ENCODE measurements around the gene RRH. TPM values are rescaled to one million over a fixed set of nuclear protein-coding genes. Genes with fewer than 3 reads are reported as not detected.
"Not testable (repeated sequence)": the region's sequence is repeated elsewhere in the genome, so short reads cannot be mapped to it uniquely, and the experiment has no call there.

Gene RRH, protein sequence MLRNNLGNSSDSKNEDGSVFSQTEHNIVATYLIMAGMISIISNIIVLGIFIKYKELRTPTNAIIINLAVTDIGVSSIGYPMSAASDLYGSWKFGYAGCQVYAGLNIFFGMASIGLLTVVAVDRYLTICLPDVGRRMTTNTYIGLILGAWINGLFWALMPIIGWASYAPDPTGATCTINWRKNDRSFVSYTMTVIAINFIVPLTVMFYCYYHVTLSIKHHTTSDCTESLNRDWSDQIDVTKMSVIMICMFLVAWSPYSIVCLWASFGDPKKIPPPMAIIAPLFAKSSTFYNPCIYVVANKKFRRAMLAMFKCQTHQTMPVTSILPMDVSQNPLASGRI
- total RNA-seq (0.27 TPM), polyA plus RNA-seq (not detected)

DNA sequence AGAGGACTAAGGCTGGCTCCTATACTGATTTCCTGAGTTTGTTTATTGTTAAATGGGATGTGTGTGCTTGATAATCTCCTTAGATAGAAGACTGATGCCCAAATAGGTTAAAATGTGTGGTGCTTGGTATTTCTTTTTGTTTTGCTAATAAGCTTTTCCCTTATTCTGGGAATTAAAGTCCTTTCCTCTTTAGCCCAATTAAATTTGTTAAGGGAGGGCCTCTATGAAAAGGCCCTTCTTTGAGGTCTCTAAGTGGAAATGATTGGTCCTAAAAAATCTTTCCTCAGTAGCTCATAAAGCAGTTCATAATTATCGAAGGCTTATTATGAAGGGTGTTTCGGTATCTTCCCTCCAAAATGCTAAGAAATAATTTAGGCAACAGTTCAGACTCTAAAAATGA, at the start of gene RRH:
TSS of gene RRH (plus strand) at position 301 of the 400 bp plus-strand sequence. CDS start at position 357, 56 bp downstream.
- peaks cover 0 to 6% (median 0%) of the 10 kb centered on the region in 4 donors for H3K4me1 Mint-ChIP-seq
- no peaks in the 10 kb centered on the region for H3K4me1 ChIP-seq (ENCODE audit: control insufficient read depth, insufficient read depth, low read length, poor library complexity, severe bottlenecking)
- peaks cover 14% of the 10 kb centered on the region for H3K36me3 Mint-ChIP-seq
- no peaks in the 10 kb centered on the region for H3K9me3 ChIP-seq (ENCODE audit: control insufficient read depth in 2 of 2, low read length in 2 of 2)
- H3K27me3 Mint-ChIP-seq = no peaks in the 10 kb centered on the region
- H3K4me3 ChIP-seq (ENCODE audit: low read depth, low read length) = no peak within 1 kb of the TSS
- ATAC-seq (ENCODE audit: low read depth in 2 of 2) (no peak), DNase-seq (no peak)
- H3K36me3 ChIP-seq (ENCODE audit: control insufficient read depth, insufficient read depth, low read length) = peaks cover 23% of the 10 kb centered on the region
- H3K27me3 ChIP-seq (ENCODE audit: control insufficient read depth, insufficient read depth, low read length) = no peaks in the 10 kb centered on the region
- no peak within 1 kb of the TSS for H3K4me3 Mint-ChIP-seq
- H3K9me3 Mint-ChIP-seq = no peaks in the 10 kb centered on the region
- no peak within 1 kb of the TSS for H3K27ac Mint-ChIP-seq
- H3K27ac ChIP-seq (ENCODE audit: insufficient read depth, low read length, poor library complexity, severe bottlenecking) = no peak within 1 kb of the TSS

DNA sequence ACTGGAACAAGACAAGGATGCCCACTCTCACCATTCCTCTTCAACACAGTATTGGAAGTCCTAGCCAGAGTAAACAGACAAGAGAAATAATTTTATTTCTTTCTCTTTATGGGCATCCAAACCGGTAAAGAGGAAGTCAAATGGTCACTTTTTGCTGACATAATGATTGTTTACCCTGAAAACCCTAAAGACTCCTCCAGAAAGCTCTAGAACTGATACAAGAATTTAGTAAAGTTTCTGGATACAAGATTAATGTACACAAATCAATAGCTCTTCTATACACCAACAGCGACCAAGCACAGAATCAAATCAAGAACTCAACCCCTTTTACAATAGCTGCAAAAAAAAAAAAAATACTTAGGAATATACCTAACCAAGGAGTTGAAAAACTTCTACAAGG, 45.7 kb upstream of the RRH start:
- not testable (repeated sequence) for H3K4me1 Mint-ChIP-seq; H3K27ac Mint-ChIP-seq; H3K27me3 ChIP-seq (ENCODE audit: control insufficient read depth, insufficient read depth, low read length); ATAC-seq (ENCODE audit: low read depth in 2 of 2); H3K4me1 ChIP-seq (ENCODE audit: control insufficient read depth, insufficient read depth, low read length, poor library complexity, severe bottlenecking); H3K9me3 ChIP-seq (ENCODE audit: control insufficient read depth in 2 of 2, low read length in 2 of 2); DNase-seq; H3K4me3 ChIP-seq (ENCODE audit: low read depth, low read length); H3K36me3 ChIP-seq (ENCODE audit: control insufficient read depth, insufficient read depth, low read length); H3K9me3 Mint-ChIP-seq; H3K27ac ChIP-seq (ENCODE audit: insufficient read depth, low read length, poor library complexity, severe bottlenecking); H3K36me3 Mint-ChIP-seq; H3K4me3 Mint-ChIP-seq
- H3K27me3 Mint-ChIP-seq = peaks cover 23% of the 10 kb centered on the region

DNA sequence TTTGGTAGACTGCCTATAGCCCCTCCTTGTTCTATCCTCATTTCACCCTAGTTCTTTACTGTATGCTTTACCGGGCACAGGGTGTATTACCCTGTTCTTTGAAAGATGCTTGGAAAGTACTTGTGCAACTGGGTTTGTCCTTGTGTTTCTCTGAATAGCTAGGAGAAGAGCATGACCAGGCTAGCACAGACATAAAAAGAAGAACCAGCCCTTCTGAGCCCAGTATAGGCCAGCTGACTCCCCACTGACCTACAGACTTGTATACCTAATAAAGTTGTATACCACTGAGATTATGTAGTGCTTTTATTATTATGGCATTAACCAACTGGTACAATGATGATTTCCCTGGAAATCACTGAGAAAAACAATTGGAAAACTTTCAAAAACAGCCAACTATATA, 40.9 kb upstream of the RRH start:
- Histone ChIP-seq H3K27me3 (ENCODE audit: control insufficient read depth, insufficient read depth, low read length) (peaks cover 13% of the 10 kb centered on the region), H3K36me3 (ENCODE audit: control insufficient read depth, insufficient read depth, low read length) (no peaks in the 10 kb centered on the region), H3K4me1 (ENCODE audit: control insufficient read depth, insufficient read depth, low read length, poor library complexity, severe bottlenecking) (no peaks in the 10 kb centered on the region), H3K4me3 (ENCODE audit: low read depth, low read length) (no peak overlapping the region), H3K27ac (ENCODE audit: insufficient read depth, low read length, poor library complexity, severe bottlenecking) (no peak overlapping the region), H3K9me3 (ENCODE audit: control insufficient read depth in 2 of 2, low read length in 2 of 2) (peaks cover 0 to 6% of the 10 kb centered on the region in 2 experiments)
- H3K4me1 Mint-ChIP-seq = no peaks in the 10 kb centered on the region
- H3K27me3 Mint-ChIP-seq = peaks cover 44% of the 10 kb centered on the region
- no peak overlapping the region for H3K4me3 Mint-ChIP-seq
- DNase-seq (no peak), ATAC-seq (ENCODE audit: low read depth in 2 of 2) (no peak)
- H3K36me3 Mint-ChIP-seq = no peaks in the 10 kb centered on the region
- no peak overlapping the region for H3K27ac Mint-ChIP-seq
- peaks cover 0 to 16% (median 7%) of the 10 kb centered on the region in 7 donors for H3K9me3 Mint-ChIP-seq

DNA sequence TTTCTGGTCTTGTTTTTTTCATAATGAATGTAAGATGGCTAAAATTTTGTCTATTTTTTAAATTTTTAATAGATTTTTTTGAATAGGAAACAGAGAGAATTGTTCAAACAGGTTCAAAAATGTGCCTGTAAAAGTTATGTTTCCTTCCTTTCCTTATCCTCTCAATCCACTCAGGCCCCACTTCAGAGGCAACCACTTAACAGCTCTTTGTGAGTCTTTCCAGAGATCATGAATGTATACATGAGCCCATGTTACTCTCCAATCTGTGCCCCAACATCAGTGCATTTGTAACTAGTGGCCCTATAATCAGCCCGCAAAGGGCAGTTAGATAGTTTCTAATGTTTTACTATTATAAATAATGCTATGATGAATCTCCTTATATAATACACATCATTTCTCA, 40.0 kb upstream of the RRH start:
- no peak overlapping the region for H3K27ac ChIP-seq (ENCODE audit: insufficient read depth, low read length, poor library complexity, severe bottlenecking)
- H3K9me3 ChIP-seq (ENCODE audit: control insufficient read depth in 2 of 2, low read length in 2 of 2) = peaks cover 0 to 6% of the 10 kb centered on the region in 2 experiments
- Mint-ChIP-seq H3K27me3 (peaks cover 50% of the 10 kb centered on the region), H3K4me3 (no peak overlapping the region), H3K27ac (no peak overlapping the region), H3K9me3 (peaks cover 0 to 16% (median 7%) of the 10 kb centered on the region in 7 donors), H3K36me3 (no peaks in the 10 kb centered on the region), H3K4me1 (no peaks in the 10 kb centered on the region)
- H3K4me3 ChIP-seq (ENCODE audit: low read depth, low read length) = no peak overlapping the region
- H3K36me3 ChIP-seq (ENCODE audit: control insufficient read depth, insufficient read depth, low read length) = no peaks in the 10 kb centered on the region
- no peak for DNase-seq
- no peaks in the 10 kb centered on the region for H3K4me1 ChIP-seq (ENCODE audit: control insufficient read depth, insufficient read depth, low read length, poor library complexity, severe bottlenecking)
- H3K27me3 ChIP-seq (ENCODE audit: control insufficient read depth, insufficient read depth, low read length) = peaks cover 13% of the 10 kb centered on the region
- ATAC-seq (ENCODE audit: low read depth in 2 of 2) = no peak

DNA sequence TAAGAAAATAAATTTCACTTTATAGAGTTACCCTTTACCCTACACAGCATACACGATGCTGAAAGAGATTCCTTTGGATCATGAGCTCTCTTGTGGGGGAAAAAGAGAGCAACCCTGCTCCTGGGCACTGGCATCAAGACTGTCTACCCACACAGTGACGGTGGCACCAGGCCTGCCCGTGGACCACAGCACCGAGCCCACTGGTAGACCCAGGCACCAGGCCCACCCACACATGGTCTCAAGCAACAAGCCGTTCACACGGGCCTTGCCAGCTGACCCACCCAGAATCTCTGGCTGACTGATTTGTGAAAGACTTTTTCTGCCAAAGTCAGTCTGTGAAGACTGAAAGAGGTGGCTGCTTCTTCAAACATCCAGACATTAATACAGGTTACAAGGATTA, 32.7 kb upstream of the RRH start:
- Histone ChIP-seq H3K9me3 (ENCODE audit: control insufficient read depth in 2 of 2, low read length in 2 of 2) (peaks cover 15 to 23% of the 10 kb centered on the region in 2 experiments), H3K27ac (ENCODE audit: insufficient read depth, low read length, poor library complexity, severe bottlenecking) (no peak overlapping the region), H3K4me1 (ENCODE audit: control insufficient read depth, insufficient read depth, low read length, poor library complexity, severe bottlenecking) (no peaks in the 10 kb centered on the region), H3K36me3 (ENCODE audit: control insufficient read depth, insufficient read depth, low read length) (no peaks in the 10 kb centered on the region), H3K27me3 (ENCODE audit: control insufficient read depth, insufficient read depth, low read length) (peaks cover 3% of the 10 kb centered on the region), H3K4me3 (ENCODE audit: low read depth, low read length) (no peak overlapping the region)
- H3K9me3 Mint-ChIP-seq = peaks cover 3 to 25% (median 12%) of the 10 kb centered on the region in 7 donors
- H3K27ac Mint-ChIP-seq = no peak overlapping the region
- H3K36me3 Mint-ChIP-seq = no peaks in the 10 kb centered on the region
- H3K4me3 Mint-ChIP-seq = no peak overlapping the region
- DNase-seq = no peak
- no peaks in the 10 kb centered on the region for H3K4me1 Mint-ChIP-seq
- peaks cover 52% of the 10 kb centered on the region for H3K27me3 Mint-ChIP-seq
- no peak for ATAC-seq (ENCODE audit: low read depth in 2 of 2)

DNA sequence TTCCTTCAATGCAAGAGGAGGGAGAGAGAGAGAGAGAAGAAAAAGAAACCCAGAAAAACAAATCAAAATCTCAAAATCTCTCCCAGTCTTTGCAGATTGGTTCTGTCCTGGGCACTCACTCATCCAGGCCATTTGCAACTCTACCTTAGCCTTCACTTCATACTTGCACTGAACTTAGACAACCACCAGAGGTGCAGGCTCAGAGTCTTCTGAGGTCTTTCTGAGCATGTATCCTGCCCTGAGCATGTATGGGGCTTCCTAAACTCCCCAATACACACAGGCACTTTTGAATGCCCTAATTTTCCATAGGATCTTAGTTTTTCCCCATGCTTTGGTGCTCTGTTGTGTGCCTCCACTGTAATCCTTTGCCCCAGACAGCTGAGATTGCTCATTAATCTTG, 28.9 kb upstream of the RRH start:
- H3K27me3 ChIP-seq (ENCODE audit: control insufficient read depth, insufficient read depth, low read length) = peaks cover 3% of the 10 kb centered on the region
- Mint-ChIP-seq H3K4me3 (no peak overlapping the region), H3K9me3 (peaks cover 0 to 22% (median 9%) of the 10 kb centered on the region in 7 donors), H3K4me1 (no peaks in the 10 kb centered on the region), H3K36me3 (no peaks in the 10 kb centered on the region), H3K27ac (no peak overlapping the region), H3K27me3 (peaks cover 32% of the 10 kb centered on the region)
- H3K9me3 ChIP-seq (ENCODE audit: control insufficient read depth in 2 of 2, low read length in 2 of 2) = peaks cover 15 to 19% of the 10 kb centered on the region in 2 experiments
- H3K27ac ChIP-seq (ENCODE audit: insufficient read depth, low read length, poor library complexity, severe bottlenecking) = no peak overlapping the region
- no peaks in the 10 kb centered on the region for H3K36me3 ChIP-seq (ENCODE audit: control insufficient read depth, insufficient read depth, low read length)
- H3K4me1 ChIP-seq (ENCODE audit: control insufficient read depth, insufficient read depth, low read length, poor library complexity, severe bottlenecking) = no peaks in the 10 kb centered on the region
- no peak for ATAC-seq (ENCODE audit: low read depth in 2 of 2)
- H3K4me3 ChIP-seq (ENCODE audit: low read depth, low read length) = no peak overlapping the region
- DNase-seq = no peak

DNA sequence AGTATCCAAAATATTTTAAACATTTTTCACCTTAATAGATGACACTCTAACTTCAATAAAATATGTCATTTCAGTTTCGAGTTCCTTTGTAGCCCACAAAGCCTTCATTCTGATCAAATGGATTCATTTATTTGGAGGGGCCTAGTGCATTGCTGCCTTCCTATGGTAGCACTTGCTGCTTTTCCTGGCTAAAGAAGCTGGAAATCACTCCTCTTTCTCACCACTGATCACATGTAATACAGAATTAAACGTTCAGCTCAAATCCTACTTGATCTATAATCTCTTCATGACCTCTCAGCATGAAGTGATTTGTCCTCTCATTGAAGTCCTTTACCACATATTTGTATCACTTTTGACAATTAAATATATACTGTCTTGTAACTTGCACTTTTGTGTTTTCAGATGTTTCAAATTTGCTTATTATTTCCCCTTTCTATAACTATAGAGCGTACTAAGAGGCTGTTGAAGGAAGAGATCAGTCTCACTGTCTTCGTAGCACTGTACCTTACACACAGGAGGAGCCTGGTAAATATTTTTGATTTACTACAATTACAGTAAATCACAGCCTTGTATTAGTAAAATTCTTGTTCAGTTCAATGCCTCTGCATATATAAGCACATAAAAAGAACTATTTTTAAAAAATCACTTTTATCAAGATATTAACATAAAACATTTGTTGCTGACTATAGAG, 26.5 kb upstream of the RRH start:
- Histone ChIP-seq H3K27me3 (ENCODE audit: control insufficient read depth, insufficient read depth, low read length) (peaks cover 3% of the 10 kb centered on the region), H3K4me1 (ENCODE audit: control insufficient read depth, insufficient read depth, low read length, poor library complexity, severe bottlenecking) (no peaks in the 10 kb centered on the region), H3K9me3 (ENCODE audit: control insufficient read depth in 2 of 2, low read length in 2 of 2) (peaks cover 4 to 5% of the 10 kb centered on the region in 2 experiments), H3K4me3 (ENCODE audit: low read depth, low read length) (no peak overlapping the region), H3K36me3 (ENCODE audit: control insufficient read depth, insufficient read depth, low read length) (no peaks in the 10 kb centered on the region), H3K27ac (ENCODE audit: insufficient read depth, low read length, poor library complexity, severe bottlenecking) (no peak overlapping the region)
- Mint-ChIP-seq H3K27me3 (peaks cover 28% of the 10 kb centered on the region), H3K9me3 (peaks cover 0 to 8% (median 3%) of the 10 kb centered on the region in 7 donors), H3K4me3 (no peak overlapping the region), H3K36me3 (no peaks in the 10 kb centered on the region), H3K4me1 (no peaks in the 10 kb centered on the region), H3K27ac (no peak overlapping the region)
- DNase-seq (no peak), ATAC-seq (ENCODE audit: low read depth in 2 of 2) (no peak)
